Measurements from ENCODE around the gene SLC6A9.

DNA sequence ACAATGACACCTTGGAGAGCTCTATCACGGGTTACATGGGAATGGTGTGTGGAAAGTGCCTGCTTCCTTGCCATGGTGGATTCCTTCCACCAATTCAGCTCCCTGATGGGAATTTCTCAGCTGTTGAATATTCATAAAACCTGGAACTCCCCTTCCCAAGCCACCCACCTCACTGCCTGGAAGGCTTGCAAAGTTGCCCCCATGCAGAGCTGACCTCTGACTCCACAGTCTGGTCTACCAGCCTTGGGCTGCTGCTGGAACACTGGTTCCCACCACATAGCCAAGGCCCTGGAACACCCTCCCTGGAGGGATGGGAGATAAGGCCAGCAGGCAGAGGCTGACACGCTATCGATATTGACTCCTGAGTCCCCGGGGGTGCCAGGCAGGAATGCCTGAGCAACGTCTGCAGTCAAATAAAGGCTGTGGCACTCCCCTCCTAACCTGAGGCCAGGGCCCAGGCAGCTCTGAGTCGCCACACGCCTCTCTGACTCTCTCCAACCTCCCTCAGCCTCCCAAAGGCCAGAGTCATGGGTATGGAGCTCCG, 31.1 kb downstream of the SLC6A9 start:
- TF ChIP-seq, protein P1, sequence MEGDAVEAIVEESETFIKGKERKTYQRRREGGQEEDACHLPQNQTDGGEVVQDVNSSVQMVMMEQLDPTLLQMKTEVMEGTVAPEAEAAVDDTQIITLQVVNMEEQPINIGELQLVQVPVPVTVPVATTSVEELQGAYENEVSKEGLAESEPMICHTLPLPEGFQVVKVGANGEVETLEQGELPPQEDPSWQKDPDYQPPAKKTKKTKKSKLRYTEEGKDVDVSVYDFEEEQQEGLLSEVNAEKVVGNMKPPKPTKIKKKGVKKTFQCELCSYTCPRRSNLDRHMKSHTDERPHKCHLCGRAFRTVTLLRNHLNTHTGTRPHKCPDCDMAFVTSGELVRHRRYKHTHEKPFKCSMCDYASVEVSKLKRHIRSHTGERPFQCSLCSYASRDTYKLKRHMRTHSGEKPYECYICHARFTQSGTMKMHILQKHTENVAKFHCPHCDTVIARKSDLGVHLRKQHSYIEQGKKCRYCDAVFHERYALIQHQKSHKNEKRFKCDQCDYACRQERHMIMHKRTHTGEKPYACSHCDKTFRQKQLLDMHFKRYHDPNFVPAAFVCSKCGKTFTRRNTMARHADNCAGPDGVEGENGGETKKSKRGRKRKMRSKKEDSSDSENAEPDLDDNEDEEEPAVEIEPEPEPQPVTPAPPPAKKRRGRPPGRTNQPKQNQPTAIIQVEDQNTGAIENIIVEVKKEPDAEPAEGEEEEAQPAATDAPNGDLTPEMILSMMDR (IDR thresholded peaks at IDR 0.05 in 4 of 5, conservative IDR thresholded peaks at IDR 0.05 in 1 of 5), result no peak
- TF ChIP-seq POLR2A (IDR thresholded peaks at IDR 0.05), result no peak

Measured in gastrocnemius medialis (tissue), 4 donors.